Islet of Langerhans (tissue), 1 donor: ENCODE results near the gene CDC16.

ENCODE experiments used
- FAIRE-seq: peaks from one replicate; lab custom pipeline; 2011; peaks lifted over from hg19 to GRCh38; lab: Jason Lieb, UNC

The CDC16 gene

DNA sequence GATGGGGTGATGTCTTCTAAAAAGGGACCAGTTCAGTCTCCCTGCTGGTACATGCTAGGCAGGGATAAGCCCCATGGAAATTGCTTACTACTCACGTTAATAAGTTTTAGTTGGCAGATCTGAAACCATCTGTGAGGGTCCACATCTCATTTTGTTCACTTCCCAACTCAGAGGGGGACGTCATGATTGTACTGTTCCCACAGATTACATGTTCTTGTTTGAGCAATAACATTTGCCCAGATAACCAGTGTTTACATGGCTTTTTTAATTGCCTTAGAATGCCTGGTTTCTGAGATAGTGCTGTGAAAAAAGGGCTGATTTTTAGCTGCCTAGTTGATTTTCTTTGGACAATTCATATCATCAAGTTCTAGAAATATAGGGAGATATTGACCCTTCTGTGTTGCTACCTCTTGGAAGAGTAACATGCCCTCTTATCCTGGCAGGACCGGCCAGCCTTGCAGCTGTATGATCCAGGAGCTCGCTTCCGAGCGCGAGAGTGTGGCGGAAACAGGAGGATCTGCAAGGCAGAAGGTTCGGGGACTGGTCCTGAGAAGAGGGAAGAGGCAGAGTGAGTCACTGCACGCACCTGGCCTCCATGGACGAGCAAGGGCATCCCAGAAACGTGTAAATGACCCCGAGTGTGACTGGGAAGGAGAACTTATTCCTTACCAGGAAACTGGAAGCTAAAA is 69.8 kb downstream of the CDC16 start:
- no peak for FAIRE-seq

GRCh38 chr13:114309086-114309485 is 74.4 kb downstream of the CDC16 start:
- no peak for FAIRE-seq

DNA sequence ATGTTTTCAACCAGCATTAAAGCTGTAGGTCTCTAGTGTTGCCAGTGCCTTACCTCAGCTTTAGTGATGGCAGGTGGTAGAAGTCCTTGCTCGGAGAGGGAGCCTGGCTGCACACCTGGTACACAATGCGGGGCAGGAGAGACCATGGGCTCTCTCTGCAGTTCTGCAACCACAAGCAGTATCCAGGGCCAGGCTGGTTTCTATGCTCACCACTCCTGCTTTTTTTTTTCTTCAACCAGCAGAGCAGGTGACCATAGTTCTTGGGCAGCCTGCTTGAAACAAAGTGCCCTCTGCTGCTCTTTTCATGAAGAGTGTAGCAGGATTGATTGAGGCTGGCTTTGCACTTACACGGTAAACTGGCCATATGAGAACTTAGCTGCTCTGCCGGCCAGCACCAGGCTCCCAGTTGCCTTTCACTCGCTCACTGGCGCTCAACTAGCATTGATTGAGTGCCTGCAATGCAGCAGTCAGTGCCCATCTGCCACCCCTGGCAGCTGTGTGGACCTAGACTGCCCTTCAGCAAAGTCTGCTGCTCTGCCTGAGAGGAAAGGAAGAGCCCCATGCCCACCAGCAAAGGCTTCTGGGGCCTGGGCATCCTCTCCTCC is 75.2 kb downstream of the CDC16 start:
- FAIRE-seq = no peak

- FAIRE-seq = no peak
Measured at GRCh38 chr13:114310956-114311355, 76.3 kb downstream of the CDC16 start.

- no peak for FAIRE-seq
Measured at GRCh38 chr13:114311387-114311786, 76.7 kb downstream of the CDC16 start.

- no peak for FAIRE-seq
Measured at GRCh38 chr13:114311908-114312307, 77.2 kb downstream of the CDC16 start.

DNA sequence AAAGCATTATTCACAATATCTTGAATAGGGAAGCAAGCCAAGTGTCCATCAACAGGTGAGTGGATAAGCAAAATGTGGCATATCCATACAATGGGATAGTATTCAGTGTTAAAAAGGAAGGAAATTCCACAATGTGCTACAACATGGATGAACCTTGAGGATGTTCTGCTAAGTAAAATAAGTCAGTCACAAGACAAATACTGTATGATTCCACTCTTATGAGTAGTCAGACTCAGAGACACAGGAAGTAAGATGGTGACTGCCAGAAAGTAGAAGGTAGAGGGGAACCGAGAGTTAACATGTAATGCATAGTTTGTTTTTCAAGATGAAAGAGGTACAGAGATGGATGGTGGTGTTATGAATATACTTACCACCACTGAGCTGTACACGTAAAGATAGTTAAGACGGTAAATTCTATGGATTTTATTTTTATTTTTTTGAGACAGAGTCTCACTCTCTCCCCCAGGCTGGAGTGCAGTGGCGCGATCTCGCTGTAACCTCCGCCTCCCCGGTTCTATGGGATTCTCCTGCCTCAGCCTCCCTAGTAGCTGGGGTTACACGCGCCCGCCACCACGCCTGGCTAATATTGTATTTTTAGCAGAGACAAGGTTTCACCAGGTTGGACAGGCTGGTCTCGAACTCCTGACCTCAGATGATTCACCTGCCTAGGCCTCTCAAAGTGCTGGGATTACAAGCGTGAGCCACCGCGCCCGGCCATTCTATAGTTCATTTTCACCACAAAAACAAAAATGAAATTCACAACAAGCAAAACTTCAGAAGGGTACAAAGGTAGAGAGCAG is 78.6 kb downstream of the CDC16 start:
- no peak for FAIRE-seq

GRCh38 chr13:114314074-114314912 is 79.6 kb downstream of the CDC16 start, which contains the start of gene CHAMP1:
Gene CHAMP1 (plus strand): TSS chr13:114314503. CDS start chr13:114323843, 9,340 bp downstream.
- no peak for FAIRE-seq

DNA sequence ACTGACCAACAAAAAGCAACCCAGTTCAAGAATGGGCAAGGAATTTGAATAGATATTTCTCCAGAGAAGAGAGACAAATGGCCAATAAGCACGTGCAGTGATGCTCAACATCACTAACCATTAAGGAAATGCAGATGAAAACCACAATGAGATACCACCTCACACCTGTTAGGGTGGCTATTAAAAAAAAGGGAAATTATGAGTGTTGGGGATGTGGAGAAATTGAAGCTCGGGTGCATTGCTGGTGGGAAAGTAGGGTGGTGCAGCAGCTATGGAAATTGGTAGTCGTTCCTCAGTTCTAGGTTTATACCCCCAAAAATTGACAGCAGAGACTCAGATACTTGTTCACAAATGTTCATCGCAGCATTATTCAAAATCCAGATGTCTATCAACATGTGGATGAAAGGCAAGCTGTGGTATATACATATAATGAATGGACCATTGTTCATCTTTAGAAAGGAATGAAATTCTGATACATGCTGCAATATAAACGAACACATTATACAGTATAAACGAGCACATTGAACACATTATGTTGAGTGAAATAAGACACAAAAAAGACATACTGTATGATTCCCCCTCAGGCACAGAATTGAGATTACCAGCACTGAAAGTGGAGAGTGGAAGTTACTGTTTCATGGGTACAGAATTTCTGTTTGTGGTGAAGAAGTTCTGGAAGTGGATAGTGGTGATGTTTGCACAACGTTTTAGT is 80.5 kb downstream of the CDC16 start:
- no peak for FAIRE-seq

DNA sequence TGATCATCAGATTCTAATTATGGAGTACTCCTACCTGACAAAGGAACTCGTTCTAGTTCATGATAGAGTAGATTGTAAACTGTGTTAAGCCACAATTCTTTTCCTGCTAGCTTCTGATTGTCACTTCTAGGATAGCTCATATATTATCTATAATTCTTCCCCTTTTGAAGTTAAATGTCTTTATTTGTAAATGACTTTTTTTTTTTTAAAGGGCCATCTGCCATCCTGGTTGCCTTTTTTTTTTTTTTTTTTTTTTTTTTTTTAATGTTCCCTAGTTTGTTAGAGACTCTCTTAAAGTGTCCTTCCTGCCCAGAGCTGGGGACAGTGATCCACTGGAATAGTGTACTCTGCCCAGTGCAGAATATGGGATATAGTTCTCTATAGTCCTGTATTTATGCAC is 83.9 kb downstream of the CDC16 start:
- no peak for FAIRE-seq

DNA sequence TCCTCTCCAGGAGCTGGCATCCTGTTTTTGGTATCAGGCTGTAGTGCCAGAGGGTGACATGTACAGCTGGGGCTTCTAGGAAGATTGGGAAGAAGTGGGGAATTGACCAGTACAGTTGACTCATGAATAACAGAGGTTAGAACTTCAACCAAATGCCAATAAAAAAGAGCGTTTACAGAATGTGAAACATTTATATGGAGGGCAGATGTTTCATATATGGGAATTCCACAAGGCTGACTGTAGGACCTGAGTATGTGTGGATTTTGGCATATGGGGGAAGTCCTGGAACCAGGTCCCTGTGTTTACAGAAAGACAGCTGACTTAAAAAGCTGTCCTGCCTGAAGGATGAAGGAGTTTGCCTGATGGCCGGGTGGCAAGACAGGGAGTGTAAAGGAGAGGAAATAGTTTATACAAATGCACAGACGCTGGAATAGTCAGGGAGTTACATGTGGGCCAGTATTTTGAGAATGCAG is 84.8 kb downstream of the CDC16 start:
- FAIRE-seq = no peak

DNA sequence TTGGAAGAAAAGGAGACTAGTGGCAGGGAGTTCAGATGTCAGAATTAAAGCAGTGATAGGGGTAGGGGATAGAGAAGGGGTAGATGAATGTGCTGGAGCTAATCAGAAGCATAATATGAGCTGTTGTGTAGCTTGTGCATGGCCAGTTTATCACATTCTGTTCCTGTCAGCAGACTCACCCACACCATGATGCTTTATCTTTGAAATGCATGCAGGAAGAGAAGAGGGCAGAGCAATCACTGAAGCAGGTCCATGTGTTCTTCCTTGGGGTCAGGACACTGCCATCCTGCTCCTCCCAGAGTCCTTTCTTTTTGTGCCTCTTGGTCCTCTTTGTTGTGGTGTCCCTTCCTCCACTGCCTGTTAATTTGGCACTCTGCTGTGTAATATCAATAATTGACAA is 85.4 kb downstream of the CDC16 start:
- no peak for FAIRE-seq

- FAIRE-seq = no peak
Measured at GRCh38 chr13:114321256-114321655, 86.6 kb downstream of the CDC16 start.
